HEK293 (cell line): ENCODE results near the gene UNC5B.

Experiments used
- SALL2 ChIP-seq: fragments of 450-650 bp; formaldehyde crosslinking; IDR thresholded peaks from 2 replicates; pipeline ENCODE4 v1.5.0; 2017; ENCODE audit warnings: missing biosample characterization, mild to moderate bottlenecking, missing genetic modification characterization, borderline replicate concordance
- ZNF146 ChIP-seq: fragments of 450-650 bp; formaldehyde crosslinking; IDR thresholded peaks from 2 replicates; pipeline ENCODE4 v1.5.1; 2016; ENCODE audit warnings: missing biosample characterization, missing genetic modification characterization
- ZNF175 ChIP-seq: fragments of 450-650 bp; formaldehyde crosslinking; IDR thresholded peaks from 2 replicates; pipeline ENCODE4 v1.5.1; 2016; ENCODE audit warnings: missing biosample characterization, missing genetic modification characterization
- ZNF426 ChIP-seq: fragments of 450-650 bp; formaldehyde crosslinking; IDR thresholded peaks from 2 replicates; pipeline ENCODE4 v1.5.1; 2017; ENCODE audit warnings: missing biosample characterization, missing genetic modification characterization, mild to moderate bottlenecking, inconsistent platforms, moderate library complexity
- ZNF621 ChIP-seq: fragments of 450-650 bp; formaldehyde crosslinking; IDR thresholded peaks from 2 replicates; pipeline ENCODE4 v1.5.1; 2017; ENCODE audit warnings: missing biosample characterization, missing genetic modification characterization
- ZNF830 ChIP-seq: fragments of 450-650 bp; IDR thresholded peaks from 2 replicates; pipeline ENCODE4 v1.5.0; 2018; ENCODE audit warnings: missing biosample characterization, missing genetic modification characterization, low read depth, mild to moderate bottlenecking, moderate library complexity
- TF ChIP-seq, protein P1 (sequence below): fragments of 450-650 bp; IDR thresholded peaks from 2 replicates; pipeline ENCODE4 v1.5.1; 2018; ENCODE audit warnings: missing biosample characterization, missing genetic modification characterization
- TF ChIP-seq, protein P2 (sequence below): fragments of 450-650 bp; formaldehyde crosslinking; IDR thresholded peaks from 2 replicates; pipeline ENCODE4 v1.5.1; 2016; ENCODE audit warnings: missing biosample characterization, missing genetic modification characterization
- TF ChIP-seq, protein P3 (sequence below): fragments of 450-650 bp; formaldehyde crosslinking; IDR thresholded peaks from 2 replicates; pipeline ENCODE4 v1.5.1; 2016; ENCODE audit warnings: missing biosample characterization, missing genetic modification characterization

DNA sequence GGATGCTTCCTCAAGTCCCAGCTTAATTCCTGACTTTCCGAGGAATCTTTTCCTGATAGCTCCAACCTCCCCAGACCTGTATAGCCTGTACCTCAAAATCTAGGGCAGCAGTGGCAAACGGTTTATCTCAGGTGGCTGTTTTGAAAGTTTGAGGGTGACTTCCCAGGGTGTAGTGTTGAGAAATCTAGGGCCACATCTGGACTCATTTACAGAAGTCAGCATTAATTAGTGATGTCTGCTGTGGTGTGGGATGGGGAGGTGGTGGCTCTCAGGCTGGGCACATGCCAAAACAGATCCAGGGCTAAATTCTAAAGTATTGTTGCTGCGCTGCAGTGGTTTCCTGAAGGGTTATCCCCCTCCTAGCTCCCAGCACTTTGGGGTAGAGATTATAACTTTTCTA, 38.0 kb downstream of the UNC5B start:
- TF ChIP-seq, protein P1, sequence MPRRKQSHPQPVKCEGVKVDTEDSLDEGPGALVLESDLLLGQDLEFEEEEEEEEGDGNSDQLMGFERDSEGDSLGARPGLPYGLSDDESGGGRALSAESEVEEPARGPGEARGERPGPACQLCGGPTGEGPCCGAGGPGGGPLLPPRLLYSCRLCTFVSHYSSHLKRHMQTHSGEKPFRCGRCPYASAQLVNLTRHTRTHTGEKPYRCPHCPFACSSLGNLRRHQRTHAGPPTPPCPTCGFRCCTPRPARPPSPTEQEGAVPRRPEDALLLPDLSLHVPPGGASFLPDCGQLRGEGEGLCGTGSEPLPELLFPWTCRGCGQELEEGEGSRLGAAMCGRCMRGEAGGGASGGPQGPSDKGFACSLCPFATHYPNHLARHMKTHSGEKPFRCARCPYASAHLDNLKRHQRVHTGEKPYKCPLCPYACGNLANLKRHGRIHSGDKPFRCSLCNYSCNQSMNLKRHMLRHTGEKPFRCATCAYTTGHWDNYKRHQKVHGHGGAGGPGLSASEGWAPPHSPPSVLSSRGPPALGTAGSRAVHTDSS (tag by site-specific recombination) = no peak
- TF ChIP-seq ZNF175 (tag by site-specific recombination) (no peak), SALL2 (tag by site-specific recombination) (no peak), ZNF621 (tag by site-specific recombination) (no peak), ZNF146 (tag by site-specific recombination) (no peak), ZNF830 (no peak), ZNF426 (tag by site-specific recombination) (no peak)
- TF ChIP-seq, protein P2, sequence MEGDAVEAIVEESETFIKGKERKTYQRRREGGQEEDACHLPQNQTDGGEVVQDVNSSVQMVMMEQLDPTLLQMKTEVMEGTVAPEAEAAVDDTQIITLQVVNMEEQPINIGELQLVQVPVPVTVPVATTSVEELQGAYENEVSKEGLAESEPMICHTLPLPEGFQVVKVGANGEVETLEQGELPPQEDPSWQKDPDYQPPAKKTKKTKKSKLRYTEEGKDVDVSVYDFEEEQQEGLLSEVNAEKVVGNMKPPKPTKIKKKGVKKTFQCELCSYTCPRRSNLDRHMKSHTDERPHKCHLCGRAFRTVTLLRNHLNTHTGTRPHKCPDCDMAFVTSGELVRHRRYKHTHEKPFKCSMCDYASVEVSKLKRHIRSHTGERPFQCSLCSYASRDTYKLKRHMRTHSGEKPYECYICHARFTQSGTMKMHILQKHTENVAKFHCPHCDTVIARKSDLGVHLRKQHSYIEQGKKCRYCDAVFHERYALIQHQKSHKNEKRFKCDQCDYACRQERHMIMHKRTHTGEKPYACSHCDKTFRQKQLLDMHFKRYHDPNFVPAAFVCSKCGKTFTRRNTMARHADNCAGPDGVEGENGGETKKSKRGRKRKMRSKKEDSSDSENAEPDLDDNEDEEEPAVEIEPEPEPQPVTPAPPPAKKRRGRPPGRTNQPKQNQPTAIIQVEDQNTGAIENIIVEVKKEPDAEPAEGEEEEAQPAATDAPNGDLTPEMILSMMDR (tag by site-specific recombination) = no peak
- TF ChIP-seq, protein P3, sequence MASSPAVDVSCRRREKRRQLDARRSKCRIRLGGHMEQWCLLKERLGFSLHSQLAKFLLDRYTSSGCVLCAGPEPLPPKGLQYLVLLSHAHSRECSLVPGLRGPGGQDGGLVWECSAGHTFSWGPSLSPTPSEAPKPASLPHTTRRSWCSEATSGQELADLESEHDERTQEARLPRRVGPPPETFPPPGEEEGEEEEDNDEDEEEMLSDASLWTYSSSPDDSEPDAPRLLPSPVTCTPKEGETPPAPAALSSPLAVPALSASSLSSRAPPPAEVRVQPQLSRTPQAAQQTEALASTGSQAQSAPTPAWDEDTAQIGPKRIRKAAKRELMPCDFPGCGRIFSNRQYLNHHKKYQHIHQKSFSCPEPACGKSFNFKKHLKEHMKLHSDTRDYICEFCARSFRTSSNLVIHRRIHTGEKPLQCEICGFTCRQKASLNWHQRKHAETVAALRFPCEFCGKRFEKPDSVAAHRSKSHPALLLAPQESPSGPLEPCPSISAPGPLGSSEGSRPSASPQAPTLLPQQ (tag by site-specific recombination) = no peak
